GM12878 (cell line): ENCODE results near the gene RTEL1. TPM values are rescaled to one million over a fixed set of nuclear protein-coding genes. Genes with fewer than 3 reads are reported as not detected.

ENCODE experiments used
- ATAC-seq: fragments of 200-7000 bp; cut with Tn5 transposase; 3 replicates; pipeline ENCODE4 v1.9.1; 2020; ENCODE audit warnings: mild to moderate bottlenecking, moderate library complexity
- BruUV-seq: library from RNA; stranded (reverse); fragments of 400-500 nt; replicated peaks from 2 replicates; lab custom pipeline; 2021; lab: Mats Ljungman, UMichigan
- CTCF ChIA-PET: fragments of 300-600 bp; sonication (Branson Sonifier 250); formaldehyde crosslinking; extraction: SDS; loops from one replicate; lab custom pipeline; 2021; ENCODE audit warnings: inconsistent platforms; lab: Yijun Ruan, JAX
- POLR2A ChIA-PET: fragments of 350-600 bp; formaldehyde crosslinking; extraction: SDS; loops from one replicate; lab custom pipeline; 2021; ENCODE audit warnings: inconsistent platforms; lab: Charles Lee
- RAD21 ChIA-PET: fragments of 300-600 bp; sonication (Branson Sonifier 250); formaldehyde crosslinking; loops from one replicate; lab custom pipeline; 2023; ENCODE audit warnings: antibody characterized with exemption; ENCODE audit not compliant: unreplicated experiment; lab: Charles Lee
- SMC1A ChIA-PET: fragments of 300-600 bp; sonication (Branson Sonifier 250); formaldehyde crosslinking; loops from one replicate; lab custom pipeline; 2023; ENCODE audit not compliant: unreplicated experiment, uncharacterized antibody; lab: Charles Lee
- DNase-seq: peaks from one replicate; pipeline ENCODE4 v3.0.0-alpha.2; 2011; ENCODE audit warnings: low read depth, low spot score
- FAIRE-seq: peaks from 3 replicates; lab custom pipeline; 2011; peaks lifted over from hg19 to GRCh38; lab: Jason Lieb, UNC
- H2AFZ ChIP-seq: 2 replicates; pipeline ENCODE4 v1.6.0; 2011; ENCODE audit warnings: low read depth, low read length, control low read depth; ENCODE audit not compliant: control insufficient read depth
- H3K27ac ChIP-seq: 2 replicates; pipeline ENCODE4 v1.5.1; 2011; ENCODE audit warnings: control low read depth; ENCODE audit not compliant: control insufficient read depth, insufficient read depth
- H3K27me3 ChIP-seq, 2 experiments: replicated peaks in 1 of 2; 2 replicates each; pipeline versions ENCODE4 v1.6.0 to v1.6.1; 2011; ENCODE audit warnings: low read length in 1 of 2; ENCODE audit not compliant: control insufficient read depth in 2 of 2, insufficient read depth in 2 of 2
- H3K36me3 ChIP-seq, 2 experiments: 2 replicates each; pipeline ENCODE4 v1.5.1; 2011; ENCODE audit warnings: low read length in 1 of 2; ENCODE audit not compliant: control insufficient read depth in 2 of 2, insufficient read depth in 2 of 2
- H3K4me1 ChIP-seq: 2 replicates; pipeline ENCODE4 v1.6.1; 2011; ENCODE audit warnings: mild to moderate bottlenecking, low read length, moderate library complexity, mixed read lengths; ENCODE audit not compliant: control insufficient read depth, insufficient read depth
- H3K4me2 ChIP-seq: 2 replicates; pipeline ENCODE4 v1.6.0; 2011; ENCODE audit warnings: control low read depth; ENCODE audit not compliant: control insufficient read depth, insufficient read depth
- H3K4me3 ChIP-seq: fragments of 200-600 bp; sonication (generic); 2 replicates; pipeline ENCODE4 v1.5.1; 2016
- H3K79me2 ChIP-seq: 2 replicates; pipeline ENCODE4 v1.6.0; 2011; ENCODE audit warnings: low read length; ENCODE audit not compliant: control insufficient read depth, insufficient read depth
- H3K9ac ChIP-seq: 2 replicates; pipeline ENCODE4 v1.8.0; 2011; ENCODE audit warnings: low read length, control low read depth, mixed read lengths; ENCODE audit not compliant: control insufficient read depth, insufficient read depth
- H3K9me3 ChIP-seq: replicated peaks from 3 replicates; pipeline ENCODE4 v1.5.1; 2011; ENCODE audit warnings: mild to moderate bottlenecking, low read length; ENCODE audit not compliant: control insufficient read depth, insufficient read depth
- H4K20me1 ChIP-seq: 2 replicates; pipeline ENCODE4 v1.6.0; 2011; ENCODE audit not compliant: control insufficient read depth, insufficient read depth
- BCL11A ChIP-seq: IDR thresholded peaks from 2 replicates; pipeline ENCODE4 v1.6.1; 2011; ENCODE audit warnings: low read depth, low read length
- DPF2 ChIP-seq: fragments of 450-650 bp; IDR thresholded peaks from 2 replicates; pipeline ENCODE4 v1.6.1; 2017; ENCODE audit warnings: mild to moderate bottlenecking
- HDAC2 ChIP-seq: fragments of 200-600 bp; sonication (generic); IDR thresholded peaks from 2 replicates; pipeline ENCODE4 v1.6.1; 2017
- KLF5 ChIP-seq: fragments of 450-650 bp; IDR thresholded peaks from 2 replicates; pipeline ENCODE4 v1.6.1; 2014; ENCODE audit warnings: mild to moderate bottlenecking; ENCODE audit not compliant: partially characterized antibody
- PML ChIP-seq: IDR thresholded peaks from 2 replicates; pipeline ENCODE4 v1.6.1; 2012; ENCODE audit warnings: low read length, inconsistent platforms
- SMAD5 ChIP-seq: IDR thresholded peaks from 2 replicates; pipeline ENCODE4 v1.6.1; 2016; ENCODE audit warnings: antibody characterized with exemption, low read depth
- ZNF384 ChIP-seq: IDR thresholded peaks from 2 replicates; pipeline ENCODE4 v1.6.1; 2012; ENCODE audit warnings: low read depth, mild to moderate bottlenecking, low read length, improper control_type of control experiment, borderline replicate concordance
- WGBS: methylation state at CpG from one replicate; pipeline ENCODE4 v1.1.6; 2016; ENCODE audit warnings: low lambda C conversion rate; ENCODE audit not compliant: insufficient replicate concordance, insufficient coverage; ENCODE audit errors: missing lambda C conversion rate; 5-methylcytosine and 5-hydroxymethylcytosine counted together
- in situ Hi-C: fragments of 300-500 bp; cut with MboI; formaldehyde crosslinking; loops from 9 replicates; pipeline ENCODE4 v1.14.3; 2018; ENCODE audit warnings: mixed read lengths
- intact Hi-C: fragments of 100-400 bp; cut with micrococcal nuclease; formaldehyde crosslinking; loops from one replicate; pipeline ENCODE4 v1.14.2; 2022; ENCODE audit not compliant: unreplicated experiment
- polyA plus RNA-seq, 11 experiments: library from polyadenylated mRNA; depleted of rRNA in 4 of 11; unstranded in 6 of 11; stranded (reverse) in 5 of 11; fragments of >200 nt; fragmentation: Nextera tagmentation in 4 of 11; fragmentation: Illumina TruSeq in 1 of 11; extraction: Ambion mirVana in 4 of 11; extraction: Trizol in 1 of 11; gene quantifications; 1 replicate in 1 of 11; 2 replicates in 10 of 11; pipeline versions ENCODE4 v1.2.1 to v1.2.3, GENCODE V29; 2011 to 2016; ENCODE audit warnings: inconsistent platforms in 2 of 11, missing spikeins in 2 of 11, low read depth in 1 of 11
- total RNA-seq, 4 experiments: library from RNA; depleted of rRNA in 3 of 4; stranded (reverse); fragments of >200 nt in 3 of 4; fragmentation: Illumina TruSeq in 1 of 4; extraction: Trizol in 1 of 4; gene quantifications; 2 replicates each; pipeline versions ENCODE4 v1.2.1 to v1.2.3, GENCODE V29; 2013 to 2021
- TF ChIP-seq, protein P1 (sequence below): IDR thresholded peaks from 2 replicates; pipeline ENCODE4 v1.6.1; 2012; ENCODE audit warnings: low read depth, low read length, improper control_type of control experiment

Gene RTEL1
- total and polyA plus RNA-seq, 10 of the 15 experiments (the other 5 are each of a cell fraction or from before 2014, with no cell fraction given) = 0.40 to 37.2 (median 15.6) TPM; not detected in 1

DNA sequence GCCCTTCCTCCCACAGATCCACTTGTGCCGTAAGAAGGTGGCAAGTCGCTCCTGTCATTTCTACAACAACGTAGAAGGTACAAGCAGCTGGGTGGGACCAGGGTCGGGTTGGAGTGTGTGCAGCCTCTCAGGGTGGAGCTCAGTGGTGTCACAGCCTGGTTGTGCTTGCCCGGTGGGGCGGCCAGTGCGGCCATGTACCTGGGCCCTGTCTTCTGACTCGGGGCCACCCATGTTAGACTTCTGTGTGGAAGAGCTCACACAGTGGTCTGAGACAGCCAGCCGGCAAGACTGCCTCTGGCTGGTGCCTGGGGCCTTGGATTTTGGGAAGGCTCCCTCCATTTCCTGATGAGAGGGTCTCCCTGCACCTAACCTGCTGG lies 4.7 kb downstream of the RTEL1 start:
- H3K27ac ChIP-seq = no peak overlapping the region
- WGBS = 82% methylated on average over 9 of the region's 9 CpGs
- peaks cover 10% of the 10 kb centered on the region for H3K79me2 ChIP-seq
- intact Hi-C loops (no loop called here), in situ Hi-C loops (no loop called here)
- no peak for FAIRE-seq
- H3K27me3 ChIP-seq = no peaks in the 10 kb centered on the region
- H3K9me3 ChIP-seq = no peaks in the 10 kb centered on the region
- H3K9ac ChIP-seq = no peak overlapping the region
- no peak for DNase-seq
- ATAC-seq = no peak
- H3K4me2 ChIP-seq = no peak overlapping the region
- ChIA-PET SMC1A (no interaction called here), RAD21 (no interaction called here), CTCF (no interaction called here), POLR2A (no interaction called here)
- BruUV-seq = no TSS peak
- H3K36me3 ChIP-seq = peaks cover 0 to 16% of the 10 kb centered on the region in 2 experiments; a peak in 2 of 4 replicates
- TF ChIP-seq BCL11A (no peak), DPF2 (no peak), KLF5 (no peak), ZNF384 (no peak), HDAC2 (no peak), SMAD5 (no peak), PML (no peak)
- TF ChIP-seq, protein P1, sequence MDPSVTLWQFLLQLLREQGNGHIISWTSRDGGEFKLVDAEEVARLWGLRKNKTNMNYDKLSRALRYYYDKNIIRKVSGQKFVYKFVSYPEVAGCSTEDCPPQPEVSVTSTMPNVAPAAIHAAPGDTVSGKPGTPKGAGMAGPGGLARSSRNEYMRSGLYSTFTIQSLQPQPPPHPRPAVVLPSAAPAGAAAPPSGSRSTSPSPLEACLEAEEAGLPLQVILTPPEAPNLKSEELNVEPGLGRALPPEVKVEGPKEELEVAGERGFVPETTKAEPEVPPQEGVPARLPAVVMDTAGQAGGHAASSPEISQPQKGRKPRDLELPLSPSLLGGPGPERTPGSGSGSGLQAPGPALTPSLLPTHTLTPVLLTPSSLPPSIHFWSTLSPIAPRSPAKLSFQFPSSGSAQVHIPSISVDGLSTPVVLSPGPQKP = no peak
- no peak overlapping the region for H3K4me3 ChIP-seq
- H2AFZ ChIP-seq = no peak overlapping the region
- H3K4me1 ChIP-seq = peaks cover 8% of the 10 kb centered on the region
- no peaks in the 10 kb centered on the region for H4K20me1 ChIP-seq
